GM12801 (cell line): ENCODE results near the gene ZRANB1.

Experiments
- CTCF ChIP-seq: IDR thresholded peaks from one replicate; pipeline ENCODE4 v1.5.1; 2011; ENCODE audit warnings: control low read depth; ENCODE audit not compliant: insufficient read length; ENCODE audit errors: extremely low read depth

Gene ZRANB1

GRCh38 chr10:125013529-125013872, 71.6 kb downstream of the ZRANB1 start:
- TF ChIP-seq CTCF: no peak

GRCh38 chr10:125014086-125014830, 72.3 kb downstream of the ZRANB1 start:
- TF ChIP-seq CTCF: no peak

- no peak for TF ChIP-seq CTCF
These were observed 73.0 kb downstream of the ZRANB1 start for GRCh38 chr10:125014836-125015355.

- no peak for TF ChIP-seq CTCF
These were observed 73.5 kb downstream of the ZRANB1 start for GRCh38 chr10:125015356-125015944.

GRCh38 chr10:125016123-125016522, 74.2 kb downstream of the ZRANB1 start:
- TF ChIP-seq CTCF: no peak

GRCh38 chr10:125016611-125017202, 74.8 kb downstream of the ZRANB1 start:
- TF ChIP-seq CTCF: no peak

GRCh38 chr10:125017547-125018298, 75.8 kb downstream of the ZRANB1 start:
- TF ChIP-seq CTCF: no peak
